Cardiac septum (tissue), 1 donor: ENCODE measurements around the gene MIEF2. TPM values are rescaled to one million over a fixed set of nuclear protein-coding genes. Genes with fewer than 3 reads are reported as not detected.

Source experiments
- DNase-seq: peaks from one replicate; pipeline ENCODE4 v3.0.0-alpha.2; 2020; ENCODE audit warnings: low spot score
- intact Hi-C: fragments of 100-400 bp; cut with DNase I; formaldehyde crosslinking; loops from one replicate; pipeline ENCODE4 v1.14.0; 2022
- total RNA-seq: library from RNA; stranded (reverse); fragmentation: NEBNext Ultra II Directional; extraction: Animal tissue kit (Norgen Biotek cat#: 25700); gene quantifications from one replicate; pipeline ENCODE4 v1.2.1, GENCODE V29; 2021
- donor health status: DM: no; HTN: no; CAD: no.

Gene MIEF2
- total RNA-seq, 1 donor from 2014 or later, result 28.0 TPM

- no peak for DNase-seq
- intact Hi-C loops, result no loop called here
These were observed 7.1 kb upstream of the MIEF2 start for GRCh38 chr17:18253187-18253884.

- intact Hi-C loops, result no loop called here
- no peak for DNase-seq
These were observed 6.3 kb upstream of the MIEF2 start for GRCh38 chr17:18253947-18254821.

GRCh38 chr17:18254888-18255649, 5.4 kb upstream of the MIEF2 start:
- no peak for DNase-seq
- intact Hi-C loops, result no loop called here

- DNase-seq, result no peak
- intact Hi-C loops, result no loop called here
These were observed 4.1 kb upstream of the MIEF2 start for GRCh38 chr17:18256351-18256750.

GRCh38 chr17:18256776-18257175, 3.7 kb upstream of the MIEF2 start:
- intact Hi-C loops, result no loop called here
- no peak for DNase-seq

- peak; percentile 87 for DNase-seq
- intact Hi-C loops, result no loop called here
These were observed 3.0 kb upstream of the MIEF2 start for GRCh38 chr17:18257268-18257981.

GRCh38 chr17:18257982-18258355, 2.5 kb upstream of the MIEF2 start:
- intact Hi-C loops, result no loop called here
- peak; percentile 90 for DNase-seq

GRCh38 chr17:18258356-18259038, 2.0 kb upstream of the MIEF2 start, which contains the start of gene FLII:
Gene FLII, minus strand, starts transcription at chr17:18258738. Its CDS starts 48 bp downstream, at chr17:18258690.
- intact Hi-C loops, result no loop called here
- no peak for DNase-seq

GRCh38 chr17:18259621-18260331, 686 bp upstream of the MIEF2 start:
- intact Hi-C loops, result loop anchor here (2.0 kb wide), 3 partner anchors 35 to 75 kb away; partner anchors contain the start of genes LLGL1, SMCR8 and TOP3A

GRCh38 chr17:18261146-18261515, 669 bp downstream of the MIEF2 start:
- intact Hi-C loops, result loop anchor here (2.0 kb wide), 3 partner anchors 36 to 76 kb away; partner anchors contain the start of genes LLGL1, SMCR8 and TOP3A
- DNase-seq, result peak; percentile 94

More at GRCh38 chr17:18259621-18260331, 686 bp upstream of the MIEF2 start:
- no peak for DNase-seq

GRCh38 chr17:18261659-18262058, 1.2 kb downstream of the MIEF2 start:
- no peak for DNase-seq
- intact Hi-C loops, result loop anchor here (2.0 kb wide), 3 partner anchors 37 to 77 kb away; partner anchors contain the start of genes LLGL1, SMCR8 and TOP3A

- no peak for DNase-seq
- intact Hi-C loops, result no loop called here
These were observed 1.6 kb downstream of the MIEF2 start for GRCh38 chr17:18262111-18262510.

GRCh38 chr17:18262641-18263040, 2.2 kb downstream of the MIEF2 start:
- intact Hi-C loops, result no loop called here
- DNase-seq, result no peak

GRCh38 chr17:18263885-18264682, 3.6 kb downstream of the MIEF2 start:
- DNase-seq, result no peak
- intact Hi-C loops, result no loop called here

GRCh38 chr17:18267366-18267765, 6.9 kb downstream of the MIEF2 start:
- intact Hi-C loops, result no loop called here
- DNase-seq, result no peak

GRCh38 chr17:18267927-18268711, 7.7 kb downstream of the MIEF2 start:
- intact Hi-C loops, result no loop called here
- DNase-seq, result no peak
